Measurements from ENCODE around the gene PRKN.

Gene PRKN

GRCh38 chr6:161455848-161456247 lies 1271.7 kb downstream of the PRKN start:
- H3K4me3 ChIP-seq (replicated peaks; ENCODE audit: insufficient read depth, low read length) = no peak overlapping the region
- H3K27me3 ChIP-seq (ENCODE audit: insufficient read depth, poor library complexity, severe bottlenecking) = no peaks in the 10 kb centered on the region
- no peak for DNase-seq (ENCODE audit: low read depth in 1 of 2, low spot score in 1 of 2)
- TF ChIP-seq GABPA (IDR thresholded peaks at IDR 0.05; ENCODE audit: low read depth) (no peak), REST (IDR thresholded peaks at IDR 0.05; ENCODE audit: insufficient replicate concordance, low read depth) (no peak), CTCF (IDR thresholded peaks at IDR 0.05; ENCODE audit: insufficient read depth, low read length) (no peak), SPI1 (IDR thresholded peaks at IDR 0.05; ENCODE audit: borderline replicate concordance, low read depth) (no peak), POLR2AphosphoS5 (IDR thresholded peaks at IDR 0.05; ENCODE audit: low read depth) (no peak)
- no peak overlapping the region for H3K27ac ChIP-seq (replicated peaks)

GRCh38 chr6:161453558-161453957 lies 1274.0 kb downstream of the PRKN start:
- Histone ChIP-seq H3K27ac (replicated peaks) (no peak overlapping the region), H3K27me3 (ENCODE audit: insufficient read depth, poor library complexity, severe bottlenecking) (no peaks in the 10 kb centered on the region), H3K4me3 (replicated peaks; ENCODE audit: insufficient read depth, low read length) (no peak overlapping the region)
- DNase-seq (ENCODE audit: low read depth in 1 of 2, low spot score in 1 of 2) = no peak
- no peak for TF ChIP-seq REST (IDR thresholded peaks at IDR 0.05; ENCODE audit: insufficient replicate concordance, low read depth)
- TF ChIP-seq SPI1 (IDR thresholded peaks at IDR 0.05; ENCODE audit: borderline replicate concordance, low read depth) = no peak

GRCh38 chr6:161452241-161452640 lies 1275.3 kb downstream of the PRKN start:
- no peak for DNase-seq (ENCODE audit: low read depth in 1 of 2, low spot score in 1 of 2)
- TF ChIP-seq SPI1 (IDR thresholded peaks at IDR 0.05; ENCODE audit: borderline replicate concordance, low read depth) = no peak
- no peak for TF ChIP-seq CTCF (IDR thresholded peaks at IDR 0.05; ENCODE audit: insufficient read depth, low read length)
- TF ChIP-seq GABPA (IDR thresholded peaks at IDR 0.05; ENCODE audit: low read depth) = no peak
- TF ChIP-seq POLR2AphosphoS5 (IDR thresholded peaks at IDR 0.05; ENCODE audit: low read depth) = no peak
- TF ChIP-seq REST (IDR thresholded peaks at IDR 0.05; ENCODE audit: insufficient replicate concordance, low read depth) = no peak
- H3K27ac ChIP-seq (replicated peaks) = no peak overlapping the region
- H3K4me3 ChIP-seq (replicated peaks; ENCODE audit: insufficient read depth, low read length) = no peak overlapping the region
- H3K27me3 ChIP-seq (ENCODE audit: insufficient read depth, poor library complexity, severe bottlenecking) = no peaks in the 10 kb centered on the region

GRCh38 chr6:161449521-161449920 lies 1278.0 kb downstream of the PRKN start:
- H3K4me3 ChIP-seq (replicated peaks; ENCODE audit: insufficient read depth, low read length) = no peak overlapping the region
- no peaks in the 10 kb centered on the region for H3K27me3 ChIP-seq (ENCODE audit: insufficient read depth, poor library complexity, severe bottlenecking)
- TF ChIP-seq SPI1 (IDR thresholded peaks at IDR 0.05; ENCODE audit: borderline replicate concordance, low read depth) = no peak
- TF ChIP-seq CTCF (IDR thresholded peaks at IDR 0.05; ENCODE audit: insufficient read depth, low read length) = no peak
- TF ChIP-seq POLR2AphosphoS5 (IDR thresholded peaks at IDR 0.05; ENCODE audit: low read depth) = no peak
- TF ChIP-seq GABPA (IDR thresholded peaks at IDR 0.05; ENCODE audit: low read depth) = no peak
- TF ChIP-seq REST (IDR thresholded peaks at IDR 0.05; ENCODE audit: insufficient replicate concordance, low read depth) = no peak
- H3K27ac ChIP-seq (replicated peaks) = no peak overlapping the region
- DNase-seq (ENCODE audit: low read depth in 1 of 2, low spot score in 1 of 2) = no peak
